ENCODE measurements around the gene PLA2G2E. TPM values are rescaled to one million over a fixed set of nuclear protein-coding genes. Genes with fewer than 3 reads are reported as not detected.
"Not testable (repeated sequence)": the region's sequence is repeated elsewhere in the genome, so short reads cannot be mapped to it uniquely, and the experiment has no call there.

The PLA2G2E gene
- polyA plus RNA-seq, 1 donor: not detected

GRCh38 chr1:19884312-19884711 is 39.1 kb downstream of the PLA2G2E start:
- no peak for DNase-seq (ENCODE audit: low read depth)

- DNase-seq (ENCODE audit: low read depth): peak; percentile 96
Measured at GRCh38 chr1:19882111-19883071, 41.0 kb downstream of the PLA2G2E start, which contains the start of gene OTUD3. Gene OTUD3, plus strand, starts transcription at chr1:19882395. Its CDS starts 119 bp downstream, at chr1:19882514.

- not testable (repeated sequence) for DNase-seq (ENCODE audit: low read depth)
Measured at GRCh38 chr1:19880841-19881240, 42.6 kb downstream of the PLA2G2E start.

GRCh38 chr1:19879661-19880060 is 43.8 kb downstream of the PLA2G2E start:
- DNase-seq (ENCODE audit: low read depth): no peak

- DNase-seq (ENCODE audit: low read depth): no peak
Measured at GRCh38 chr1:19879227-19879626, 44.2 kb downstream of the PLA2G2E start.

- DNase-seq (ENCODE audit: low read depth): no peak
Measured at GRCh38 chr1:19878637-19878985, 44.8 kb downstream of the PLA2G2E start.

GRCh38 chr1:19877821-19878636 is 45.4 kb downstream of the PLA2G2E start:
- DNase-seq (ENCODE audit: low read depth): no peak

GRCh38 chr1:19877181-19877750 is 46.2 kb downstream of the PLA2G2E start:
- DNase-seq (ENCODE audit: low read depth): no peak

- no peak for DNase-seq (ENCODE audit: low read depth)
Measured at GRCh38 chr1:19872190-19872589, 51.2 kb downstream of the PLA2G2E start.

Other genes starting within 250 kb of the PLA2G2E start
- 3.0 TPM for gene TMCO4, start 123.7 kb downstream of the PLA2G2E start, polyA plus RNA-seq (ENCODE audit: insufficient read length)
- gene RNF186, start 108.3 kb downstream of the PLA2G2E start, polyA plus RNA-seq (ENCODE audit: insufficient read length): 0.20 TPM
- gene OTUD3, start 41.2 kb downstream of the PLA2G2E start, polyA plus RNA-seq (ENCODE audit: insufficient read length): 7.9 TPM
- gene PLA2G2A, start 56.0 kb upstream of the PLA2G2E start, polyA plus RNA-seq (ENCODE audit: insufficient read length): 0.57 TPM
- 0.25 TPM for gene PLA2G5, start 146.6 kb upstream of the PLA2G2E start, polyA plus RNA-seq (ENCODE audit: insufficient read length)
- gene PLA2G2D, start 195.9 kb upstream of the PLA2G2E start, polyA plus RNA-seq (ENCODE audit: insufficient read length): 0.05 TPM
- gene PLA2G2F, start 215.7 kb upstream of the PLA2G2E start, polyA plus RNA-seq (ENCODE audit: insufficient read length): not detected

All from forelimb muscle (tissue), 1 donor.